Lower leg skin (tissue), 4 donors: ENCODE results near the gene RNASE8. TPM values are rescaled to one million over a fixed set of nuclear protein-coding genes. Genes with fewer than 3 reads are reported as not detected.

ENCODE experiments used
- DNase-seq, 2 donors: peaks; one replicate each; pipeline ENCODE4 v3.0.0-alpha.2; 2019; ENCODE audit warnings: low spot score in 2 of 2
- H3K4me3 ChIP-seq: fragments of 200-600 bp; sonication (generic); 2 replicates; pipeline ENCODE4 v1.5.1; 2017; ENCODE audit warnings: mild to moderate bottlenecking, low read depth; ENCODE audit not compliant: poor library complexity, severe bottlenecking
- POLR2A ChIP-seq, 2 donors: fragments of 450-650 bp; IDR thresholded peaks; one replicate each; pipeline ENCODE4 v1.6.1; 2016 to 2017; ENCODE audit warnings: antibody characterized with exemption in 2 of 2, mild to moderate bottlenecking in 1 of 2, moderate library complexity in 1 of 2
- WGBS, 2 donors: methylation state at CpG; one replicate each; pipeline ENCODE4 v1.1.5; 2018; 5-methylcytosine and 5-hydroxymethylcytosine counted together
- intact Hi-C: fragments of 100-400 bp; cut with DNase I; formaldehyde crosslinking; loops from one replicate; pipeline ENCODE4 v1.15.0; 2023; ENCODE audit warnings: low total_unique reads
- total RNA-seq, 4 donors: library from RNA; depleted of rRNA; stranded (reverse); fragments of >200 nt; gene quantifications; one replicate each; pipeline ENCODE4 v1.1.0, GENCODE V29; 2016
- TF ChIP-seq, protein P1 (sequence below), 3 donors: fragments of 450-650 bp; IDR thresholded peaks; one replicate each; pipeline ENCODE4 v1.5.1; 2016; ENCODE audit warnings: antibody characterized with exemption in 3 of 3, mild to moderate bottlenecking in 3 of 3, moderate library complexity in 2 of 3

The RNASE8 gene
- total RNA-seq, 4 donors from 2014 or later = not detected

DNA sequence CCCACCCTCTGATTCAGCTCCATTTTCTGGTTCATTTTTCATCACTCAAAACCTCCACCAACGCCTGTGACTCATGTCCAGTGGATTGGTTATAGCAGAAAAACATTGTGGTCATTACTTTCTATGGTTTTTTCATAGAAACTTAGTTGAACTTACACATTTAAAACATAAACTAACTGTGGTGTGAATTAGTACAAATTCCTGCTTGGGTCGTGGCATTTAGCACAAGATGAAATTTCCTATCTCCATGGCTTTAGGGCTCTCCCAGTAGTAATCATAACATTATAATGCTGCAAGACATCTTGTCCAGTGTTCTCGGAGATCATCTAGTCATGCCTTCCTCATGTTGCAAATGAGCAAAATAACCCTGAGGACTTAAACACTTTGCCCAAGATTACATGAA, 8.3 kb upstream of the RNASE8 start:
- H3K4me3 ChIP-seq = no peak overlapping the region
- 65 to 83% methylated on average over 3 of the region's 3 CpGs for WGBS, 2 donors
- DNase-seq = no peak
- intact Hi-C loops = no loop called here
- TF ChIP-seq, protein P1, sequence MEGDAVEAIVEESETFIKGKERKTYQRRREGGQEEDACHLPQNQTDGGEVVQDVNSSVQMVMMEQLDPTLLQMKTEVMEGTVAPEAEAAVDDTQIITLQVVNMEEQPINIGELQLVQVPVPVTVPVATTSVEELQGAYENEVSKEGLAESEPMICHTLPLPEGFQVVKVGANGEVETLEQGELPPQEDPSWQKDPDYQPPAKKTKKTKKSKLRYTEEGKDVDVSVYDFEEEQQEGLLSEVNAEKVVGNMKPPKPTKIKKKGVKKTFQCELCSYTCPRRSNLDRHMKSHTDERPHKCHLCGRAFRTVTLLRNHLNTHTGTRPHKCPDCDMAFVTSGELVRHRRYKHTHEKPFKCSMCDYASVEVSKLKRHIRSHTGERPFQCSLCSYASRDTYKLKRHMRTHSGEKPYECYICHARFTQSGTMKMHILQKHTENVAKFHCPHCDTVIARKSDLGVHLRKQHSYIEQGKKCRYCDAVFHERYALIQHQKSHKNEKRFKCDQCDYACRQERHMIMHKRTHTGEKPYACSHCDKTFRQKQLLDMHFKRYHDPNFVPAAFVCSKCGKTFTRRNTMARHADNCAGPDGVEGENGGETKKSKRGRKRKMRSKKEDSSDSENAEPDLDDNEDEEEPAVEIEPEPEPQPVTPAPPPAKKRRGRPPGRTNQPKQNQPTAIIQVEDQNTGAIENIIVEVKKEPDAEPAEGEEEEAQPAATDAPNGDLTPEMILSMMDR (IDR thresholded peaks at IDR 0.05) = no peak
- TF ChIP-seq POLR2A (IDR thresholded peaks at IDR 0.05) = no peak

DNA sequence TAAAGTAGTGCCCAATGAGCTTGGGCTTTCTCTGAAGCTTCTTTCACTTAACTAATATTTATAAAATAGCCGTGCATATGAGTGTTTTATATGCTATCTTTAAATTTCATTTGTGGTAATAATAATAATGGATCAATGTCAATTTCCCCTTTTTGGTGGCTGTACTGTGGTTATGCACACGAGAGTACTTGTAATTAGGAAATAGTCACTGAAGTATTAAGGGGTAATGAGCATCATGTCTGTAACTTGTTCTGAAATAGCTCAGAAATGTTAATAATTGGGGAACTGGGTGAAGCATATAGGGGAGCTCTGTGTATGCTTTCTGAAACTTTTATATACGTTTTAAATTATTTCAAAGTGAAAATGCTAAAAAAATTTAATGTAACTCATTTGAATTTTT, 7.0 kb upstream of the RNASE8 start:
- WGBS, 2 donors = 76 to 85% methylated on average over 3 of the region's 3 CpGs

DNA sequence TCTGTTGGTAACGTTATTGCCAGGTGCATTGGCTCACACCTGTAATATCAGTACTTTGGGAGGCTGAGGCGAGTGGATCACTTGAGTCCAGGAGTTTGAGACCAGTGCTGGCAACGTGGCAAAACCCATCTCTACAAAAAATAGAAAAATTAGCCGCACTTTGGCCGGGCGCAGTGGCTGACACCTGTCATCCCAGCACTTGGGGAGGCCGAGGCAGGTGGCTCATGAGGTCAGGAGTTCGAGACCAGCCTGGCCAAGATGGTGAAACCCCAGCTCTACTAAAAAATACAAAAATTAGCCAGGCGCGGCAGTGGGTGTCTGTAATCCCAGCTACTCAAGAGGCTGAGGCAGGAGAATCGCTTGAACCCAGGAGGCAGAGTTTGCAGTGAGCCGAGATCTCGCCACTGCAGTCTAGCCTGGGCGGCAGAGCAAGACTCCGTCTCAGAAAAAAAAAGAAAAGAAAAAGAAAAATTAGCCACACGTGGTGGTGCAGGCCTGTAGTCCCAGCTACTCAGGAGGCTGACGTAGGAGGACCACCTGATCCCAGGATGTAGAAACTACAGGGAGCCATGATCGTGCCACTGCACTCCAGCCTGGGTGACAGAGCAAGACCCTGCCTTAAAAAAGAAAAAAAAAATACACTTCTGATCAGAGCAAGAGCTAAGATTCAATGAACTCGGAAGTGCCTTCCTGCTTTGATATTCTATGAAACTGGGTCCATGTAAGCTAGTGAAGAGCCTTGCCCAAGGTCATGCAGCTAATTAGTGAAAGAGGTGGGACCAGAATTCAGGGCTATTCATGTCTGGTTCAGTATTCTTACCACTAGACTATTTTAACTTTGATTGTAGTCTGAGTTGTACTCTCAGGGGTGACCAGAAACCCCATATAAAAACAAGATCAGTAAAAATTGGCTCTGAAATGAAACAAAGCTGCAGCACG, 4.2 kb upstream of the RNASE8 start:
- intact Hi-C loops = no loop called here
- TF ChIP-seq POLR2A (IDR thresholded peaks at IDR 0.05) = no peak
- TF ChIP-seq, protein P1 (IDR thresholded peaks at IDR 0.05) = no peak
- DNase-seq = peak in 1 of 2 donors; percentile 64
- 88 to 89% methylated on average over 20 of the region's 20 CpGs for WGBS, 2 donors
- H3K4me3 ChIP-seq = no peak overlapping the region

More for the DNA sequence above, 7.0 kb upstream of the RNASE8 start:
- DNase-seq = no peak
- intact Hi-C loops = no loop called here
- H3K4me3 ChIP-seq = no peak overlapping the region
- TF ChIP-seq, protein P1 (IDR thresholded peaks at IDR 0.05) = no peak
- no peak for TF ChIP-seq POLR2A (IDR thresholded peaks at IDR 0.05)

DNA sequence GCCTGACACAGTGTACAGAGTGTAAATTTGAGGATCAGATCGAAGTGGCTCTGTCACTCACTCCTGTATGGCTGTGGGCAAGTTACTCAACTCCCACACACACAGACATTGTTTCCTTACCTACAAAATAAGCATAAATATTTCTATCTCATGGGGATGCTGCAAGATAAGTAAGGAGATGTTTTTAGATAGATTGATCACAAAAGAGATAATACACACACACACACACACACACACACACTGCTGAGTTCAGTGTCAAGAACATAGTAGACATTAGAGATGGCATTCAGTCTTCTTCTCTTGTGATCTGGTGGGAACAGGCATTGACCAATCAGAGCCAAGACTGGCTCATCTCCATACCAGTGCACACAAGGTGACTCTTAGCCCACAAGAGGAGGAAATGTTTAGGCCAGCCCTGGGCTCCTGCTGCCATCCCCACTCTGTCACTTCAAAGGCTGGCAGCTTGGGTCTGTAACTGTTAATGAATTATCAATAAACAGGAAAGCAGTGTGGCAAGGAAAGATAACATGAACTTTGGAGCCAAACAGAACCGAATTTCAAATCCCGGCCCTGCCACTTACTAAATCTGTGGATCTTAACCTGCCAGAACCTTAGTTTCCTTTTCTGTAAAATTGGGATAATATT, 3.4 kb upstream of the RNASE8 start:
- no peak overlapping the region for H3K4me3 ChIP-seq
- TF ChIP-seq POLR2A (IDR thresholded peaks at IDR 0.05) = no peak
- TF ChIP-seq, protein P1 (IDR thresholded peaks at IDR 0.05) = no peak
- WGBS, 2 donors = 76 to 80% methylated on average over 3 of the region's 3 CpGs
- intact Hi-C loops = no loop called here
- peak in 1 of 2 donors; percentile 12 for DNase-seq

DNA sequence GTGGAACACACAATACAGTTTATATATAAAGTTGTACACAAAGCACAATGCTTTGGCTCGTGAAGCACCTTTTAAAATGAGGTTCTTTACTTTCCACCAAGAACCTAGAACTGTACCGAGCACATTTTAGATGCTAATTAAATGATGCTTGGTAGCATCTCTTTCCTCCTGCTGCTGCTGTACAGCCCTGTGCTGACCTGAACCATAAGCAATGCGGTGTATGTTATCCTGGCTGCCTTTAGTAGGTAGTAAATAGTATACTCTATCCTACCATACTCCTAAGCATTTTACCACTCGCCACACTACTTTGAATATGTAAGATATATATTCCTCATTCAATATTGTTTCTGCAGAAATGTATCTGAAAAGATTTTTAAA, 2.9 kb upstream of the RNASE8 start:
- DNase-seq = peak in 1 of 2 donors; percentile 10
- intact Hi-C loops = no loop called here

DNA sequence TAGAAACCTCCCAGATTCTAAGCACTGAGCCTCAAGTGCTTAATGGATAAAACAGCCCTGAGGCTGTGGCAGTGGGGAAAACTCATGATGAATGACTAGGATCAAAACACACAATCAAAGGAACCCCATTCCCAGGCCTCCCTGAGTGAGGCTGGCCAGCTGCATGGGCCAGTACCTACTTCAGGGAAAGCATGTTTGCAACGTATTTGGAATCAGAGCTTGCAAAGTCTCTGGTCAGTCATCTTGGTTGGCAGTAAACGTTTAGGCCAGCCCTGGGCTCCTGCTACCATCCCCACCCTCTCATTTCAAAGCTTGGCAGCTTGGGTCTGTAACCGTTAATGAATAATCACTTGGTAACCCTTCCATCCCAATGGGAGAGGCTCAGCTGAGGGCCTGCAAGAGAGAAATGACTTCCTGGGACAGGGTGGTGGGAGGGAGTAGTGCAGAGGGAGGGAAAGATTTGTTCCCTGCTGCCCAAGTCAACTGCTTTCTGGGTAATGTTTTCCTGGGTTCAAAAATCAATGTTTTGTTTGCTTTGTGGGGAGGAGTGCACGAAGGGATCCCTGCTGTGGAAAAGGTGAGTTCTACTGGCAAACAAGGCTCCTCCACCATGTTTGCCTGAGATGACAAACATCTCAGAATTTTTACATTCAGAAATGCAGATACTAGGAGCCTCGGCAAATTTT, 2.0 kb upstream of the RNASE8 start:
- intact Hi-C loops = no loop called here
- TF ChIP-seq, protein P1 (IDR thresholded peaks at IDR 0.05) = no peak
- TF ChIP-seq POLR2A (IDR thresholded peaks at IDR 0.05) = no peak
- H3K4me3 ChIP-seq = no peak overlapping the region
- DNase-seq = peak in 1 of 2 donors; percentile 42
- 63 to 74% methylated on average over 5 of the region's 5 CpGs for WGBS, 2 donors

More for the DNA sequence above, 2.9 kb upstream of the RNASE8 start:
- no peak for TF ChIP-seq POLR2A (IDR thresholded peaks at IDR 0.05)
- WGBS, 2 donors = 90 to 92% methylated on average over 4 of the region's 4 CpGs
- H3K4me3 ChIP-seq = no peak overlapping the region
